OCI-LY3 (cell line): ENCODE results near the gene AKR7A2.
"Not testable (repeated sequence)": the region's sequence is repeated elsewhere in the genome, so short reads cannot be mapped to it uniquely, and the experiment has no call there.

Source experiments
- H2AFZ ChIP-seq: fragments of 200-600, 300-600 bp; shearing (Covaris generic); 2 replicates; pipeline ENCODE4 v1.6.0; 2014; ENCODE audit warnings: antibody characterized with exemption, low read depth, low read length
- H3K27ac ChIP-seq: fragments of 200-600, 300-600 bp; sonication (generic); 2 replicates; pipeline ENCODE4 v1.5.1; 2014; ENCODE audit warnings: mild to moderate bottlenecking, low read length, moderate library complexity, mixed read lengths
- H3K27me3 ChIP-seq: fragments of 200-600, 300-600 bp; sonication (generic); 2 replicates; pipeline ENCODE4 v1.6.1; 2014; ENCODE audit warnings: low read depth, low read length, mixed read lengths
- H3K36me3 ChIP-seq: fragments of 200-600, 300-600 bp; sonication (generic); replicated peaks from 2 replicates; pipeline ENCODE3; 2014; ENCODE audit warnings: low read depth, low read length, mixed read lengths
- H3K4me1 ChIP-seq: fragments of 300-600, 200-600 bp; sonication (generic); 2 replicates; pipeline ENCODE4 v1.6.1; 2014; ENCODE audit warnings: low read length, mixed read lengths
- H3K4me2 ChIP-seq: fragments of 200-600, 300-600 bp; sonication (generic); 2 replicates; pipeline ENCODE4 v1.6.1; 2014; ENCODE audit warnings: low read length, mixed read lengths
- H3K4me3 ChIP-seq: fragments of 300-600, 200-600 bp; sonication (generic); 2 replicates; pipeline ENCODE4 v1.5.1; 2014; ENCODE audit warnings: antibody characterized with exemption, mild to moderate bottlenecking, low read length, moderate library complexity
- H3K79me2 ChIP-seq: fragments of 300-600, 200-600 bp; shearing (Covaris generic); 2 replicates; pipeline ENCODE4 v1.6.1; 2014; ENCODE audit warnings: mild to moderate bottlenecking, low read length, mixed read lengths
- H3K9ac ChIP-seq: fragments of 300-600, 200-600 bp; shearing (Covaris generic); 2 replicates; pipeline ENCODE4 v1.6.0; 2014; ENCODE audit warnings: mild to moderate bottlenecking, low read length, moderate library complexity
- H3K9me3 ChIP-seq: fragments of 200-600, 300-600 bp; shearing (Covaris generic); 2 replicates; pipeline ENCODE4 v1.6.1; 2014; ENCODE audit warnings: low read length, mixed read lengths; ENCODE audit not compliant: insufficient read depth
- H4K20me1 ChIP-seq: fragments of 200-600, 300-600 bp; sonication (generic); 2 replicates; pipeline ENCODE4 v1.6.1; 2016; ENCODE audit warnings: low read length, mixed read lengths; ENCODE audit not compliant: insufficient read depth
- EZH2phosphoT487 ChIP-seq: fragments of 200-600 bp; shearing (Covaris generic); IDR thresholded peaks from 2 replicates; pipeline ENCODE4 v1.6.1; 2018; ENCODE audit warnings: antibody characterized with exemption, mixed run types, low read depth
- TF ChIP-seq, protein P1 (sequence below): fragments of 200-600, 300-600 bp; sonication (generic); IDR thresholded peaks from 2 replicates; pipeline ENCODE4 v1.5.1; 2014; ENCODE audit warnings: antibody characterized with exemption, low read length, low read depth

Gene AKR7A2

DNA sequence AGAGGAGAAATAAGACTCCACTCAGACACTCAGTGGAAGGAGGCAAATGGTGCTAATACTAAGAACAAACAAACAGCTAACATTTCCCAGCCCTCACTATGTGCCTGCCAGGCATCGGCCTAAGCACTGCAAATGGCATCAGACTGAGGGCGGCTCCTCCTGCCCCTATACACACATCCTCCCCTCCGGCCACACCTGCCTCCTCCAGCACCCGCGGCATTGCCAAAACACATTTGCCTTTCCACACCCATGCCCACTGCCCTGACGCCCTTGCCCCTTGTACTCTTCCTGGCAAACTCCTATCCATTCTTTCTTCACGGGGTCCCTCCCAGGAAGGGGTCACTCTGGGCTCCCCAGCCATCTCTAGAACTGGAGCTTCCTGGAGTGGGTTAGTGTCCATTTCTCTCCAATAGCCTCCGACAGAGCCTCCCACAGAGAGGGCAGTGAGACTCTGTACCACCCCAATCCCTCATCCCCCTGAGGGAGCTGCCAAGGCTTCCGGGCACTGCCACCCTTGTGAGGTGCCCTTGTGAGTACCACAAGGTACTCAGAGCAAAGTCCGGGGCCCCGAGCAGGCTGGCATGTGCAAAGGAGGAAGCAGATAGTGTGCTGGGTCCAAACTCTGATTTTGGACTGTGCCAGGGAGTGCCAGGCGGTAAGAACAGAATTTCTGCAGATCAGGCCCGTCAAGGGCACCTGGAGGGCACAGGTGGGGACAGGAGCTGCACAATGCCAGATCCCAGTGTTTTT, 24.3 kb downstream of the AKR7A2 start:
- Histone ChIP-seq H4K20me1 (no peaks in the 10 kb centered on the region), H2AFZ (no peak overlapping the region), H3K79me2 (no peaks in the 10 kb centered on the region), H3K27me3 (no peaks in the 10 kb centered on the region), H3K4me2 (no peak overlapping the region), H3K9ac (no peak overlapping the region), H3K4me3 (no peak overlapping the region), H3K36me3 (no peaks in the 10 kb centered on the region), H3K9me3 (no peaks in the 10 kb centered on the region), H3K27ac (no peak overlapping the region), H3K4me1 (no peaks in the 10 kb centered on the region)
- TF ChIP-seq EZH2phosphoT487: no peak
- TF ChIP-seq, protein P1, sequence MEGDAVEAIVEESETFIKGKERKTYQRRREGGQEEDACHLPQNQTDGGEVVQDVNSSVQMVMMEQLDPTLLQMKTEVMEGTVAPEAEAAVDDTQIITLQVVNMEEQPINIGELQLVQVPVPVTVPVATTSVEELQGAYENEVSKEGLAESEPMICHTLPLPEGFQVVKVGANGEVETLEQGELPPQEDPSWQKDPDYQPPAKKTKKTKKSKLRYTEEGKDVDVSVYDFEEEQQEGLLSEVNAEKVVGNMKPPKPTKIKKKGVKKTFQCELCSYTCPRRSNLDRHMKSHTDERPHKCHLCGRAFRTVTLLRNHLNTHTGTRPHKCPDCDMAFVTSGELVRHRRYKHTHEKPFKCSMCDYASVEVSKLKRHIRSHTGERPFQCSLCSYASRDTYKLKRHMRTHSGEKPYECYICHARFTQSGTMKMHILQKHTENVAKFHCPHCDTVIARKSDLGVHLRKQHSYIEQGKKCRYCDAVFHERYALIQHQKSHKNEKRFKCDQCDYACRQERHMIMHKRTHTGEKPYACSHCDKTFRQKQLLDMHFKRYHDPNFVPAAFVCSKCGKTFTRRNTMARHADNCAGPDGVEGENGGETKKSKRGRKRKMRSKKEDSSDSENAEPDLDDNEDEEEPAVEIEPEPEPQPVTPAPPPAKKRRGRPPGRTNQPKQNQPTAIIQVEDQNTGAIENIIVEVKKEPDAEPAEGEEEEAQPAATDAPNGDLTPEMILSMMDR: no peak

DNA sequence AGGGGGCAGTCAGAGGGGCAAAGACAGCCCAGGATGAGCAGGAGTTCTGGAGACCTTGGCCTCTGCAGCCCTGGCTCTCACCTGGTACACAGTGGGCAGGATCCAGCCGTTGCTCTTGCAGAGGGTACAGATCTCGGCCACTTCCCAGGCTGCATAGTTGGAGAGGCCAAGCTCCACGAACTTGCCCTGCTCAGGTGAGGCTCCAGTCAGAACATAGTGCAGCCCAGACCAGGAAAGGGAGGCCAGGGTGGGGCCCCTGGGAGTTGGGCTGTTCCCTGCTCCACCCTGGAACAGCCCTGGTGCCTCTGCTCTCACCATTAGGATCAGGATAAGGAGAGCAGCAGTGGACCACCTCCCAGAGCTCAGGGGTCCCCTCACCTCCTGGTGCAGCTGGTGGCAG, 26.1 kb downstream of the AKR7A2 start:
- not testable (repeated sequence) for H3K9me3 ChIP-seq, H3K4me2 ChIP-seq, H4K20me1 ChIP-seq, H3K79me2 ChIP-seq, H3K27ac ChIP-seq, H2AFZ ChIP-seq, H3K4me1 ChIP-seq, H3K9ac ChIP-seq, H3K36me3 ChIP-seq, H3K4me3 ChIP-seq, H3K27me3 ChIP-seq

DNA sequence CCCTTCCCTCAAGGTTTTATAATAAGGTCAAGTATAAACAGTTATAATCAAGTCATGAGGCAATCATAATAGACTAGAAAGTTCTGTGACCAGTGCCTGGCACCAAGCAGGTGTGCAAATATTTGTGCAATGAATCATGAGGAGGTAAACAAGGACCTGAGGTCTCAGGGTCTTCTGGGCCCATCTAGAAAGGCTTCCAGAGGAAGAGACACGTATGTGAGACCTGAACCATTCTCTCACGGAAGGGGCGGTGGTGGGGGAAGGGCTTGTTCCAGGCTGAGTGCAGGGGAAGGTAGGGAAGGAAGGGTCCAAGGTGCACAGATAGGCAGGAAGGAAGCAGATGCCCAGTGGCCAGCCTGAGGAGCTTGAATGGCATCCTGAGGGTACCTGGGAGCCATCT, 26.6 kb downstream of the AKR7A2 start:
- not testable (repeated sequence) for H3K4me1 ChIP-seq, H3K9me3 ChIP-seq, H3K4me3 ChIP-seq, H3K27me3 ChIP-seq, H3K4me2 ChIP-seq, H4K20me1 ChIP-seq, H2AFZ ChIP-seq, H3K27ac ChIP-seq, H3K79me2 ChIP-seq, H3K36me3 ChIP-seq, H3K9ac ChIP-seq

DNA sequence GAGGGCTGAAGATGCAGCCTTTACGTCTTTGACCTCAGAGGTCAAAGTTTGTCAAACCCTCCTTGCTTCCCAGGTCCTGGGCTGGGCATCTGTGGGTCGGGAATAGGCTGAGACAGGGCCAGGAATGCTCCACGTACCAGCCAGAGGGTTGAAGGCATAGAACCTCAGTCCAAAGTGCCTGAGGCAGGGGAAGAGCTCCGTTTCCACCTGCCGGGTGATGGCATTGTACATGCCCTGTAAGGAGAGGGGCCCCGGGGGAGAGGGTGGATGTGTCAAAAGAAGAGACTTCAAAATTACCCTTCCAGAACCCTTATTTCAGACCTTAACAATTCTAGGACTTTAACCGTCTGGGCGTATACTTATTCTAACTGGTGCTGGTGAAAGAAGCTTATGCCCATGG, 27.1 kb downstream of the AKR7A2 start:
- Histone ChIP-seq H3K4me1 (no peaks in the 10 kb centered on the region), H3K9ac (no peak overlapping the region), H3K36me3 (no peaks in the 10 kb centered on the region), H3K27ac (no peak overlapping the region), H3K4me3 (no peak overlapping the region), H3K27me3 (no peaks in the 10 kb centered on the region), H4K20me1 (no peaks in the 10 kb centered on the region), H2AFZ (no peak overlapping the region), H3K79me2 (no peaks in the 10 kb centered on the region), H3K4me2 (no peak overlapping the region), H3K9me3 (no peaks in the 10 kb centered on the region)
- TF ChIP-seq, protein P1: no peak
- TF ChIP-seq EZH2phosphoT487: no peak

DNA sequence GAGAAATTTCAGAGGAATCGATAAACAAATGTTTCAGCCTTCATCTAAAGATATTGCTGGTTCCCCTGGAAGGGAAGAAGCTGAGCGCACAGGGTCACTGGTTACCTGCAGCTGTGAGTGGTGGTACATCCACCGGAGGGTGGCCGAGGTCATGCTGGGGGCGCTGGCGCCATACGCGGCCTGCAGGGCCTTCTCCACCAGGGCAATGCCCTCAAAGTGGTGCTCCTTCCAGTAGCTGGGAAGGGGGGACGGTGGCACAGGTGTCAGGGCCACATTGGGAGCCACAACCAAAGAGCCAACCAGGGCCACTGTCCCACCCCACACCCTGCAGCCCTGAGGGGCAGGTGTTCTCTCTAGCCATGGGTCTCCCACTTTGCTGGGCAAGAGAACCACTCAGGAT, 28.1 kb downstream of the AKR7A2 start:
- no peak for TF ChIP-seq EZH2phosphoT487
- TF ChIP-seq, protein P1: no peak
- no peaks in the 10 kb centered on the region for H3K36me3 ChIP-seq
- H2AFZ ChIP-seq: no peak overlapping the region
- H4K20me1 ChIP-seq: no peaks in the 10 kb centered on the region
- no peaks in the 10 kb centered on the region for H3K79me2 ChIP-seq
- no peaks in the 10 kb centered on the region for H3K4me1 ChIP-seq
- H3K9ac ChIP-seq: no peak overlapping the region
- H3K4me2 ChIP-seq: no peak overlapping the region
- no peaks in the 10 kb centered on the region for H3K27me3 ChIP-seq
- H3K27ac ChIP-seq: no peak overlapping the region
- no peak overlapping the region for H3K4me3 ChIP-seq
- H3K9me3 ChIP-seq: no peaks in the 10 kb centered on the region
